ENCODE results near the gene SHB. TPM values are rescaled to one million over a fixed set of nuclear protein-coding genes. Genes with fewer than 3 reads are reported as not detected.

The SHB gene
- total RNA-seq, 1 experiment from 2014 or later = 20.7 TPM

GRCh38 chr9:38101423-38101822, 32.4 kb upstream of the SHB start:
- TF ChIP-seq CTCF (conservative IDR thresholded peaks at IDR 0.05; ENCODE audit: low read depth, low read length) = no peak
- TF ChIP-seq EZH2 (IDR thresholded peaks at IDR 0.05; ENCODE audit: borderline replicate concordance, low read depth, low read length, poor library complexity, severe bottlenecking) = no peak
- Histone ChIP-seq H3K27me3 (replicated peaks; ENCODE audit: insufficient read depth, low read depth, low read length, poor library complexity) (peaks cover 25% of the 10 kb centered on the region), H3K9me3 (ENCODE audit: low read depth, low read length, poor library complexity, severe bottlenecking) (no peaks in the 10 kb centered on the region), H3K27ac (ENCODE audit: low read depth, low read length, poor library complexity, severe bottlenecking) (no peak overlapping the region), H3K36me3 (ENCODE audit: insufficient read depth, low read length, poor library complexity, severe bottlenecking) (no peaks in the 10 kb centered on the region), H3K4me3 (ENCODE audit: low read depth, low read length, poor library complexity, severe bottlenecking) (no peak overlapping the region), H3K4me1 (ENCODE audit: insufficient read depth, low read length, poor library complexity, severe bottlenecking) (no peaks in the 10 kb centered on the region)
- ChIA-PET CTCF (no interaction called here), POLR2A (ENCODE audit: low non-redundant PET) (no interaction called here)
- DNase-seq (ENCODE audit: low spot score) = no peak
- intact Hi-C loops (cut with micrococcal nuclease; ENCODE audit: unreplicated experiment) = loop anchor here (10.0 kb wide), 1 partner anchor 57 kb away; no protein-coding TSS in a partner anchor
- no TSS peak for BruUV-seq (replicated peaks)

GRCh38 chr9:38096238-38096805, 27.3 kb upstream of the SHB start:
- no peak for TF ChIP-seq CTCF (conservative IDR thresholded peaks at IDR 0.05; ENCODE audit: low read depth, low read length)
- no peak for TF ChIP-seq EZH2 (IDR thresholded peaks at IDR 0.05; ENCODE audit: borderline replicate concordance, low read depth, low read length, poor library complexity, severe bottlenecking)
- Histone ChIP-seq H3K36me3 (ENCODE audit: insufficient read depth, low read length, poor library complexity, severe bottlenecking) (no peaks in the 10 kb centered on the region), H3K9me3 (ENCODE audit: low read depth, low read length, poor library complexity, severe bottlenecking) (no peaks in the 10 kb centered on the region), H3K4me1 (ENCODE audit: insufficient read depth, low read length, poor library complexity, severe bottlenecking) (no peaks in the 10 kb centered on the region), H3K27ac (ENCODE audit: low read depth, low read length, poor library complexity, severe bottlenecking) (no peak overlapping the region), H3K27me3 (replicated peaks; ENCODE audit: insufficient read depth, low read depth, low read length, poor library complexity) (peaks cover 25% of the 10 kb centered on the region), H3K4me3 (ENCODE audit: low read depth, low read length, poor library complexity, severe bottlenecking) (no peak overlapping the region)
- DNase-seq (ENCODE audit: low spot score) = no peak
- BruUV-seq (replicated peaks) = no TSS peak
- intact Hi-C loops (cut with micrococcal nuclease; ENCODE audit: unreplicated experiment) = no loop called here
- ChIA-PET POLR2A (ENCODE audit: low non-redundant PET) (no interaction called here), CTCF (interaction anchor here (0.6 kb wide), 1 partner anchor 12 kb away, joined by 5 read pairs; no protein-coding TSS in a partner anchor)

- no peak overlapping the region for H3K4me3 ChIP-seq (ENCODE audit: low read depth, low read length, poor library complexity, severe bottlenecking)
- POLR2A ChIA-PET (ENCODE audit: low non-redundant PET) = no interaction called here
- no peaks in the 10 kb centered on the region for H3K9me3 ChIP-seq (ENCODE audit: low read depth, low read length, poor library complexity, severe bottlenecking)
- intact Hi-C loops (cut with micrococcal nuclease; ENCODE audit: unreplicated experiment) = no loop called here
- BruUV-seq (replicated peaks) = no TSS peak
- no peak overlapping the region for H3K27ac ChIP-seq (ENCODE audit: low read depth, low read length, poor library complexity, severe bottlenecking)
- TF ChIP-seq EZH2 (IDR thresholded peaks at IDR 0.05; ENCODE audit: borderline replicate concordance, low read depth, low read length, poor library complexity, severe bottlenecking) = no peak
- TF ChIP-seq CTCF (conservative IDR thresholded peaks at IDR 0.05; ENCODE audit: low read depth, low read length) = no peak
- peaks cover 10% of the 10 kb centered on the region for H3K27me3 ChIP-seq (replicated peaks; ENCODE audit: insufficient read depth, low read depth, low read length, poor library complexity)
- CTCF ChIA-PET = no interaction called here
- H3K36me3 ChIP-seq (ENCODE audit: insufficient read depth, low read length, poor library complexity, severe bottlenecking) = no peaks in the 10 kb centered on the region
- H3K4me1 ChIP-seq (ENCODE audit: insufficient read depth, low read length, poor library complexity, severe bottlenecking) = no peaks in the 10 kb centered on the region
- DNase-seq (ENCODE audit: low spot score) = no peak
These were observed 25.1 kb upstream of the SHB start for GRCh38 chr9:38094165-38094564.

All from A673 (cell line).